Left renal cortex interstitium (tissue), 4 donors: ENCODE measurements around the gene RHBDF1. TPM values are rescaled to one million over a fixed set of nuclear protein-coding genes. Genes with fewer than 3 reads are reported as not detected.
"Not testable (repeated sequence)": the region's sequence is repeated elsewhere in the genome, so short reads cannot be mapped to it uniquely, and the experiment has no call there.

Source experiments
- DNase-seq, 4 donors: peaks; one replicate each; pipeline ENCODE4 v3.0.0-alpha.2; 2013; ENCODE audit warnings: low read depth in 4 of 4, low spot score in 2 of 4, missing footprints in 1 of 4
- polyA plus RNA-seq, 4 donors: library from polyadenylated mRNA; unstranded; fragments of 120-200 nt; gene quantifications; one replicate each; pipeline ENCODE4 v1.2.1, GENCODE V29; 2013; ENCODE audit not compliant: insufficient read length in 4 of 4

Gene RHBDF1
- polyA plus RNA-seq, 4 donors = 20.0 to 34.4 (median 26.5) TPM

- no peak for DNase-seq
These were observed 30.9 kb downstream of the RHBDF1 start for GRCh38 chr16:41439-42068.

- DNase-seq = no peak
These were observed 33.2 kb downstream of the RHBDF1 start for GRCh38 chr16:38941-39892.

- DNase-seq = not testable (repeated sequence)
These were observed 34.2 kb downstream of the RHBDF1 start for GRCh38 chr16:38206-38605.

DNA sequence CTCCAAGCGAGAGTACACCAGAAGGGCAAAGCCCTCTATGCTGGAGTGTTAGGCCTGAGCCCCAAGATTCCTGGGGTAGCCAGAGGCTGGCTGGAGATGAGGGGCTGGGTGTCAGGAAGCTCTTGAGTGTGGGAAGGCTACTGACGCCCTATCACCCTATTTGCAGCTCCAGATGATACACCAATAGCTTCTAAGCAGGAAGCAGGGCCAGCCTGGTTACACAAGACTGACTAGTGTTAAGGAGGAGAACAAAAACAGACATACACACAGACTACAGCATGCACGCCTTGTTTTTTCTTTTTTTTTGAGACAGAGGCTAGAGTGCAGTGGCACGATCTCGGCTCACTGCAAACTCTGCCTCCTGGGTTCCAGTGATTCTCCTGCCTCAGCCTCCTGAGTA lies 34.9 kb downstream of the RHBDF1 start:
- DNase-seq = no peak

DNA sequence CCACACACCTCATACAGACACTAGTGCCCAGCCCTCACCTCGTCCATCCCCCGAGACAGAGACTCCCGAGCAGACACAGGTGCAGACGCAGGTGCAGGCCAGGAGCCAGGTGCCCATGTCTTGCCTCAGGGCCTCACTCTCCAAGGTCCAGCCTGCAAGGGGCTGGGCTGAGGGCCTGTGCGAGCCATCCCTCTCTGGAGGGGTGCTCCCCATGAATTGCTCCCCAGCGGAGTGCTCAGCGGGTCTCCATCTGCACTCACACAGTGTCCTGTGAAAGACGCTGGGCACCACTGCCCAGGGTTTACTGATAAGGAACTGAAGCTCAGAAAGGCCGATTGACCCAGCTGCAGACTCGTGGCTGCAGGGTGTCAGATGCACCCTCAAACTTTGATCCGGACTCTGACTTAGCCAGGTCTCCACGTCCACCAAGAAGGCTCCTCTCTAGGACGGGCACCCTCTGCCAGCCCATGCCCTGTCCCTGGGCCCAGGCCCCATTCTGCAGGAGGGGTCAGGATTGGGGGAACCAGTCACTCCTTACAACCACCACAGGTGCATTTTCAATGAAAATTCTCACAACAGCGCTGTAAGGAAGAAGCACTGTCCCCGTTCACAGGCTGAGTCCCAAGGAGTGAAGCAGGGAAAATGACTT lies 36.0 kb downstream of the RHBDF1 start:
- no peak for DNase-seq

DNA sequence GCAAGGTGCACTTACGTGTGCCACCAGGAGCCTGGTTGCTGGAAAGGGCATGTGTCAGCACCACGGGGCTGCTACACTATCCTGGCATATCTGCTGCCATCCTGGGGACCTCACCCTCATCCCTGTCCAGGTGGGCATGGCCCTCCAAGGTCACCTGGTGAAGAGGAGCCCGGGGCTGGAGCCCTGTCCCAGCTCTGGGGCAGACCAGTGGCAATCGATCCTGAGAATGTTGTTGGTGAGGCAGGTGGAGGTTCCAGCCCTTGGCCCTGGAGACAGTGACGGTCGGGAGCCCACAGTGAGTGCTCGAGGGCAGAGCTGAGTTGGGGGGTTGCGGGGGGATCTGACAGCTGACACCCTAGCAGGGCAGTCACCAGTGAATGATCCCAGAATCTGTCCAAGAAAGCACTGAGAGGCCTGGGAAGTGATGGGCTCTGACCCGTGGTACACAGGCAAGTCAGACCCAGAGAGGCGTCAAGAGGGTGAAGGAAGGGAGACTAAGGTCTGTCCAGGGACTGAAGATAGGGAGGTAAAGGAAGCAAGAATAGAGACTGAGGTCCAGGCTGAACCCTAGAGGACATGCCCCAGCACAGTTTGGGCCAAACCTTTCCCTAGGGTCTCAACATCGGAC lies 36.6 kb downstream of the RHBDF1 start:
- no peak for DNase-seq

DNA sequence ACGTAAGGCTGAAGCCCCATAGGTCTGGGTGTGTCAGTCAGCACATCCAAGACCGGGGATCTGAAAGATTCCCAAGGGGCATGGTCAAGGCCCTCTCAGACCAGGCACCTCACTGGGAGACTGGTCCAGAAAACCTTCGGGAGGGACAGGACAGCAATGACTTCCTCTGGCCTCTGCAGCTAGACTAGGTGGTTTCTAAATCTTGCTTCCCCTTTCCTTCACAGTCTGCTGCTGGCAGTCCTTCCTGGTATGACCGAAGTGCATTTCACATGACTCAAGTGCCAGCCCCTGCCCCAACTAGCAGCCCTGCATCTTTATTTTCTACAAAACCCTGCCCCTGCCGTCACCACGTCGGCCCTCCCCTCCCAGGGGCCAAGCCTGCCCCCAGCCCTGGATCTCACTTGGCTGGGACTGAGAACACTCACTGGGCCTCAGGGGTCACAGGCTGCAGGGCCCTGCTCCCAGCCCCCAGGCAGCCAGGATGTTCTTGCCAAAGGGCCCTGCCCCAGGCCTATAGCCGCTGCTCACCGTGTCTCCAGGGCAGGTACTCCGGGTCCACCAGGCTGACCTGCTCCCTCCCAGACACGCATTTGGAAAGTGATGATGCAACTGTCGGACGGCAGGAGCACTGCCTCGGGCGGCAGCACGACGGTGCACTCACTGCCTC lies 37.3 kb downstream of the RHBDF1 start:
- no peak for DNase-seq

- no peak for DNase-seq
These were observed 37.8 kb downstream of the RHBDF1 start for GRCh38 chr16:34648-34987.

GRCh38 chr16:33877-34647 lies 38.4 kb downstream of the RHBDF1 start:
- DNase-seq = no peak

GRCh38 chr16:33154-33876 lies 39.1 kb downstream of the RHBDF1 start:
- not testable (repeated sequence) for DNase-seq

DNA sequence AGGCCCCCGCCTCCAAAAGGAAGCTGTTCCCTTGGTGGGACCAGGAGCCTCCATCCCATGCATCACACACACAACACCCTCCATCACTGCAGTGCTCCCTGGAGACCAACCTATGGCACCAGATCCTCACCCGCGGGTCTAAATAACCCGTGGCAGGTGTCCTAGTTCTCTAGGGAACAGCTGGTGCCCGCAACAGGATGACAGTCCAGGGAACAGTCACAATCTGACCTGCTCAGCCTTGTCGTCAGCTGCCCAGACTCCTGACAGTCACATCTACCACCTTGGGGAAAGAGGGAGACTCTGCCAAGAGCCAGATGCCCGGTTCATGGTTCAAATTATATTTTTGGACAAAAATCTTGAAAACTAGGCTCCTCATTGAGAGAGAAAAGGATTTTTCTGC lies 41.8 kb downstream of the RHBDF1 start:
- not testable (repeated sequence) for DNase-seq

DNA sequence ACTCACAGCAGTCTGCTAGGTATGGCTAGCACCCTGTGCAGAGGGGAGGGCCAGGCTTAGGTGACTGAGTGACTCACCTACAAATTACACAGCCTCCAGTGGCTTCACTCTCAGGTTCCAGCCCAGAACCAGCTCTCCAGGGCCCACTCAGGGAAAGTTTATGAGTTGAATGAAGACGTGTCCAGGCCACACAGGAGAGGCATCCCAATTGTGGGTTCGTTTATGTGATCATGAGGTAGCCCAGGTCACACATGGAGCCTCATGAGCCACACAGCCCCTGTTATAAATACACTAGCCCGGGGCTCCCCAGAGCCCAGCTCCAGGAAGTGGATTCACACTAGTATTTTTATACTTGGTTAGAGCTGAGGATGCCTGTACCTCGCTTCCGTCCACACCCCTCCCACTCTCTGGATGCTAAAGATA lies 46.5 kb downstream of the RHBDF1 start:
- DNase-seq = not testable (repeated sequence)

DNA sequence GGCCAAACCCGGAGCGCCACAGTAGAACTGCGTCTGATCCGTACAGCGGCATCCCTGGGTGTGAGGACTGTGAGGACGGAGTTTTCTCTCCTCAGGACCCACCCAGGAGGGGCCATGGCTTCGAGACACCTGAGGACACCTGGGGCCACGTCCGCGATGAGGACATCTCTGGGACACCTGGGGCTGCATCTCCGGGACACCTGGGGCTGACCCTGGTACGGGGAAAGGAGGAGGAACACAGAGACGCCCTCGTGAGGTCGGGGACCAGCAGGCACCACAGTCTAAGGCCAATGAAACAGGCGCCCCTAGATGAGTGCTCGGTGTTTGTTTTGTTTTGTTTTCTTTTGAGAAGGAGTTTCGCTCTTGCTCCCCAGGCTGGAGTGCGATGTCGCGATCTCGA lies 48.3 kb downstream of the RHBDF1 start:
- not testable (repeated sequence) for DNase-seq

- not testable (repeated sequence) for DNase-seq
These were observed 51.5 kb downstream of the RHBDF1 start for GRCh38 chr16:20886-21285.

GRCh38 chr16:17062-17765 lies 55.2 kb downstream of the RHBDF1 start:
- not testable (repeated sequence) for DNase-seq

GRCh38 chr16:10772-11171 lies 61.7 kb downstream of the RHBDF1 start:
- not testable (repeated sequence) for DNase-seq

DNA sequence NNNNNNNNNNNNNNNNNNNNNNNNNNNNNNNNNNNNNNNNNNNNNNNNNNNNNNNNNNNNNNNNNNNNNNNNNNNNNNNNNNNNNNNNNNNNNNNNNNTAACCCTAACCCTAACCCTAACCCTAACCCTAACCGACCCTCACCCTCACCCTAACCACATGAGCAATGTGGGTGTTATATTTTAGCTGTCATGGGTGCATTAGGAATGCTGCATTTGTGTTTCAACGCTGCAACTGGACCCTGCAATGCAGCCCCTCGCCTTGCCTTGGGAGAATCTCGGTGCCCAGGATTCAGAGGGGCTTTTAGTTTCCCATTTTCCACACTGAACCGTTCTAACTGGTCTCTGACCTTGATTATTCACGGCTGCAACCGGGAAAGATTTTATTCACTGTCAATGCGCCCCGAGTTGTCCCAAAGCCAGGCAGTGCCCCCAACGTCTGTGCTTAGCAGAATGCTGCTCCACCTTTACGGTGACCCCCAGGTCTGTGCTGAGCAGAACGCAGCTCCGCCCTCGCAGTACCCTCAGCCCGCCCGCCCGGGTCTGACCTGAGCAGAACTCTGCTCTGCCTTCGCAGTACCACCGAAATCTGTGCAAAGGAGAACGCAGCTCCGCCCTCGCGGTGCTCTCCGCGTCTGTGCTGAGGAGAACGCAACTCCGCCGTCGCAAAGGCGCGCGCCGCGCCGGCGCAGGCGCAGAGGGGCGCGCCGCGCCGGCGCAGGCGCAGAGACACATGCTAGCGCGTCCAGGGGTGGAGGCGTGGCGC lies 62.3 kb downstream of the RHBDF1 start:
- DNase-seq = no peak
